Esophagus muscularis mucosa (tissue), 4 donors: ENCODE measurements around the gene SYVN1. TPM values are rescaled to one million over a fixed set of nuclear protein-coding genes. Genes with fewer than 3 reads are reported as not detected.
"Not testable (repeated sequence)": the region's sequence is repeated elsewhere in the genome, so short reads cannot be mapped to it uniquely, and the experiment has no call there.

Experiments used
- DNase-seq: peaks from one replicate; pipeline ENCODE4 v3.0.0-alpha.2; 2017; ENCODE audit errors: extremely low spot score
- H3K27ac ChIP-seq, 4 donors: fragments of 200-600 bp; sonication (generic); replicated peaks in 1 of 4; 1 replicate in 3 of 4; 2 replicates in 1 of 4; pipeline ENCODE4 v1.5.1; 2016 to 2019; ENCODE audit warnings: mild to moderate bottlenecking in 1 of 4
- H3K27me3 ChIP-seq, 4 donors: fragments of 200-600 bp; sonication (generic); one replicate each; pipeline versions ENCODE4 v1.5.1 to v1.6.0; 2016 to 2019
- H3K36me3 ChIP-seq, 4 donors: fragments of 200-600 bp; sonication (generic); one replicate each; pipeline ENCODE4 v1.5.1; 2016 to 2019
- H3K4me1 ChIP-seq, 4 donors: fragments of 200-600 bp; sonication (generic); one replicate each; pipeline ENCODE4 v1.5.1; 2016 to 2019
- H3K4me3 ChIP-seq, 4 donors: fragments of 200-600 bp; sonication (generic); 1 replicate in 2 of 4; 2 replicates in 2 of 4; pipeline ENCODE4 v1.5.1; 2016 to 2019; ENCODE audit warnings: mild to moderate bottlenecking in 4 of 4, moderate library complexity in 1 of 4
- H3K9me3 ChIP-seq, 4 donors: fragments of 200-600 bp; sonication (generic); 1 replicate in 3 of 4; 2 replicates in 1 of 4; pipeline ENCODE4 v1.5.1; 2016 to 2019
- EP300 ChIP-seq: sonication (generic); formaldehyde crosslinking; IDR thresholded peaks from one replicate; pipeline ENCODE4 v1.6.1; 2017; ENCODE audit warnings: antibody characterized with exemption
- POLR2A ChIP-seq: fragments of 450-650 bp; IDR thresholded peaks from one replicate; pipeline ENCODE4 v1.6.1; 2017; ENCODE audit warnings: antibody characterized with exemption, moderate library complexity, mild to moderate bottlenecking, low read depth
- POLR2AphosphoS5 ChIP-seq, 2 donors: sonication (generic); formaldehyde crosslinking; IDR thresholded peaks; one replicate each; pipeline ENCODE4 v1.6.1; 2017; ENCODE audit warnings: antibody characterized with exemption in 2 of 2
- WGBS: methylation state at CpG from one replicate; pipeline ENCODE4 v1.1.5; 2018; 5-methylcytosine and 5-hydroxymethylcytosine counted together
- intact Hi-C: fragments of 100-400 bp; cut with DNase I; formaldehyde crosslinking; loops from one replicate; pipeline ENCODE4 v1.15.1; 2023
- total RNA-seq, 4 donors: library from RNA; depleted of rRNA; stranded (reverse); fragments of >200 nt; gene quantifications; one replicate each; pipeline versions ENCODE4 v1.1.0 to v1.2.1, GENCODE V29; 2016
- TF ChIP-seq, protein P1 (sequence below), 3 experiments: fragments of 200-600 bp in 2 of 3; fragments of 450-650 bp in 1 of 3; sonication (generic) in 2 of 3; IDR thresholded peaks; one replicate each; pipeline ENCODE4 v1.5.1; 2017 to 2019; ENCODE audit warnings: antibody characterized with exemption in 3 of 3, mild to moderate bottlenecking in 2 of 3, moderate library complexity in 1 of 3

Gene SYVN1
- total RNA-seq, 4 donors from 2014 or later = 24.1 to 39.5 (median 27.5) TPM

DNA sequence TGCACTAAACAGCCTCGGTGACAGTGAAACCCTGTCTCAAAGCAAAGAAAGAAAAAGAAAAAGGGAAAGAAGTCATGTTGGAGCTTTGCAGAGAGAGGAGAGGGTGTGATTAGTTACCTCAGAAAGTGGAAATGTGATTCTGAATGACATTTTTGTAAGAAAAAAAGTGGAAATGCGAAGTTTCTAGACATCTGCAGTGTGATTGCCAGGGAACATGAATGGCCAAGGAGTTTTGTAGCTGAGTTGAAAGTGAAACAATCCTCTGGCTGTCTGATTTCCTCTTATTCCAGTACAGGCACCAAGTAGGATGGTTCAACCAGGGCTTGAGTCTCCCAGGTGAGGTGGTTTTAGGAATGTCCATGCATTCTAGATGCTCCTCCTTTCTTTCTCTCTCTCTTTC is 17.8 kb upstream of the SYVN1 start:
- no peak for TF ChIP-seq EP300
- no peak for TF ChIP-seq POLR2AphosphoS5 (IDR thresholded peaks at IDR 0.05)
- no peak for TF ChIP-seq POLR2A
- TF ChIP-seq, protein P1, sequence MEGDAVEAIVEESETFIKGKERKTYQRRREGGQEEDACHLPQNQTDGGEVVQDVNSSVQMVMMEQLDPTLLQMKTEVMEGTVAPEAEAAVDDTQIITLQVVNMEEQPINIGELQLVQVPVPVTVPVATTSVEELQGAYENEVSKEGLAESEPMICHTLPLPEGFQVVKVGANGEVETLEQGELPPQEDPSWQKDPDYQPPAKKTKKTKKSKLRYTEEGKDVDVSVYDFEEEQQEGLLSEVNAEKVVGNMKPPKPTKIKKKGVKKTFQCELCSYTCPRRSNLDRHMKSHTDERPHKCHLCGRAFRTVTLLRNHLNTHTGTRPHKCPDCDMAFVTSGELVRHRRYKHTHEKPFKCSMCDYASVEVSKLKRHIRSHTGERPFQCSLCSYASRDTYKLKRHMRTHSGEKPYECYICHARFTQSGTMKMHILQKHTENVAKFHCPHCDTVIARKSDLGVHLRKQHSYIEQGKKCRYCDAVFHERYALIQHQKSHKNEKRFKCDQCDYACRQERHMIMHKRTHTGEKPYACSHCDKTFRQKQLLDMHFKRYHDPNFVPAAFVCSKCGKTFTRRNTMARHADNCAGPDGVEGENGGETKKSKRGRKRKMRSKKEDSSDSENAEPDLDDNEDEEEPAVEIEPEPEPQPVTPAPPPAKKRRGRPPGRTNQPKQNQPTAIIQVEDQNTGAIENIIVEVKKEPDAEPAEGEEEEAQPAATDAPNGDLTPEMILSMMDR (IDR thresholded peaks at IDR 0.05) = no peak
- DNase-seq = no peak
- intact Hi-C loops = no loop called here
- H3K36me3 ChIP-seq = no peaks in the 10 kb centered on the region
- H3K4me1 ChIP-seq = peaks cover 4 to 13% (median 10%) of the 10 kb centered on the region in 4 donors
- 64% methylated on average over 2 of the region's 2 CpGs for WGBS
- no peak overlapping the region for H3K27ac ChIP-seq
- H3K9me3 ChIP-seq = no peaks in the 10 kb centered on the region
- no peaks in the 10 kb centered on the region for H3K27me3 ChIP-seq
- H3K4me3 ChIP-seq = no peak overlapping the region

DNA sequence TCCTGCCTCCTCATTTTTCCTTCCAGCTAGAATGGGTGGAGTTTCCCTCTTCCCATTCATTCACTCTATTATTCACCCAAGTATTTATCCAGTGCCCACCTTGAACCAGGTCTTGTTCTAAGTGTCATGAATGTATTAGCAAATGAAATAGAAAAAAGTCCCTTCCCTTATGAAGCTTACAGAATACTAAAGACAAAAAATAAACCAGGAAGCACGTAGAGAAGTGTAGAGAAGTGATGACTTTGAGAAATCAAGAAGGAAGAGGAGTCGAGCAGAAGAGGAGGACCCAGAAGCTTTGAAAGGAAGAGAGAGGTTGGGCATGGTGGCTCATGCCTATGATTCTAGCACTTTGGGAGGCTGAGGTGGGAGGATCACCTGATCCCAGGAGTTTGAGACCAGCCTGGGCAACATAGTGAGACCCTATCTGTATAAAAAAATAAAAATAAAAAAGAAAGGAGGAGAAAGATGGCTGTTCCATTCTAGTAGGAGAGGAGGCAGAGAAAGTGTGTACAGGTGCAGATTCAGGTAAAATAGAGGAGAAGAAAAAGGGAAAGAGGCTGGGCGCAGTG is 17.1 kb upstream of the SYVN1 start:
- no peak overlapping the region for H3K4me3 ChIP-seq
- intact Hi-C loops = no loop called here
- 64% methylated on average over 3 of the region's 3 CpGs for WGBS
- TF ChIP-seq POLR2AphosphoS5 (IDR thresholded peaks at IDR 0.05) = no peak
- TF ChIP-seq, protein P1 (IDR thresholded peaks at IDR 0.05) = no peak
- no peak for TF ChIP-seq EP300
- TF ChIP-seq POLR2A = no peak
- no peaks in the 10 kb centered on the region for H3K9me3 ChIP-seq
- no peaks in the 10 kb centered on the region for H3K36me3 ChIP-seq
- peaks cover 4 to 13% (median 10%) of the 10 kb centered on the region in 4 donors for H3K4me1 ChIP-seq
- DNase-seq = no peak
- no peaks in the 10 kb centered on the region for H3K27me3 ChIP-seq
- H3K27ac ChIP-seq = peak overlapping the region in 3 of 4 donors; percentile 36 to 54 (median 47)

DNA sequence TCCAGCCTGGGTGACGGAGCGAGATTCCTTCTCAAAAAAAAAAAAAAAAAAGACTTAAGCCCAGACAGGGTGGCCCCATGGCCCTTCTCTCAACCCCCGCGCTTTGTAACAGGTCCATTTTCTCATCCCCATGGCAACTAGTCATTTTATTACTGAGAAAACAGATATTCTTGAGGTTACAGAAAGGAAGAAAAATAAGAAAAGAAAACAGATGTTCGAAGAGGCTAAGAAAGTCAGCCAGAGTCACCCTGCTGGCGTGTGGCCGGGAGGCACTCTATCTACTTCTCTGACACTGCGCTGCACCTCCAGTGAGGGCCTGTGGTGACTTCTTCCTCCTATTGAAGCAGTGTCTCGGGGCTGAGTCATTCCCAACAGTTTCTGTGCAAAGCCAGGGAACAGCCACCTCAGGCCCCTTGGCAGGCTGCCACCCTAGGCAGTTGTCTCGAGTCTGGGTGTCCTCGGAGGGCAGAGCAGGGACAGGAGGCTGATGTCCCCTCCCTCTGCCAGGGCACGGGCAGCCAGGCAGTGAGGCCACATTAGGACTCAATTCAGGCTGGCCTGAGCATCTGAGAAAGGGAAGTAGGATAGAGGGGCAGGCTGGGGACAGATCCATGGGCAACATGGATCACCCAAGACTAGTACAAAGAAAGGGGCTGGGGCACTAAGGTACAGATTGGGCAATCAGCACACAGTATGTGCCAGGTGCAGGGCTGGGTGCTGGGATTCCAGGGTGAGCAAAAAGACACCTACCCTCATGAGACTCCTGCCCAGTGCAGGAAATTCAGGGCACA is 16.4 kb upstream of the SYVN1 start:
- intact Hi-C loops = no loop called here
- peak; percentile 93 for DNase-seq
- H3K4me1 ChIP-seq = peaks cover 4 to 13% (median 10%) of the 10 kb centered on the region in 4 donors
- H3K36me3 ChIP-seq = no peaks in the 10 kb centered on the region
- no peak overlapping the region for H3K4me3 ChIP-seq
- 38% methylated on average over 10 of the region's 12 CpGs for WGBS
- TF ChIP-seq POLR2AphosphoS5 (IDR thresholded peaks at IDR 0.05) (peak in 1 of 2 donors; percentile 25), POLR2A (no peak), EP300 (no peak)
- TF ChIP-seq, protein P1 (IDR thresholded peaks at IDR 0.05) = no peak
- H3K27ac ChIP-seq = peak overlapping the region; percentile 36 to 54 (median 50)
- H3K27me3 ChIP-seq = no peaks in the 10 kb centered on the region
- no peaks in the 10 kb centered on the region for H3K9me3 ChIP-seq

DNA sequence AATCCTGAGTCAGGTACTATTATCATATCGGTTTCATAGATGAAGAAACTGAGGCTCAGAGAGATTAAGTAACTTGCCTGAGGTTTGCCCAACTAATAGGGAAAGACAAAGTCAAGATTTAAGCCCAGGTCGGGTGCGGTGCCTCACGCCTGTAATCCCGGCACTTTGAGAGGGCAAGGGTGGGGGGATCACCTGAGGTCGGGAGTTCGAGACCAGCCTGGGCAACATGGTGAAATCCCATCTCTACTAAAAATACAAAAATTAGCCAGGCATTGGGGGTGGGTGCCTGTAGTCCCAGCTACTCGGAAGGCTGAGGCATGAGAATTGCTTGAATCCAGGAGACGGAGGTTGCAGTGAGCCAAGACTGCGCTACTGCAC is 15.8 kb upstream of the SYVN1 start:
- intact Hi-C loops, H3K4me3 ChIP-seq, H3K36me3 ChIP-seq, H3K9me3 ChIP-seq, DNase-seq, H3K27me3 ChIP-seq: not testable (repeated sequence)
- 74% methylated on average over 10 of the region's 10 CpGs for WGBS
- peaks cover 4 to 13% (median 10%) of the 10 kb centered on the region in 4 donors for H3K4me1 ChIP-seq
- H3K27ac ChIP-seq = peak overlapping the region in 3 of 4 donors; percentile 36 to 54 (median 47)

DNA sequence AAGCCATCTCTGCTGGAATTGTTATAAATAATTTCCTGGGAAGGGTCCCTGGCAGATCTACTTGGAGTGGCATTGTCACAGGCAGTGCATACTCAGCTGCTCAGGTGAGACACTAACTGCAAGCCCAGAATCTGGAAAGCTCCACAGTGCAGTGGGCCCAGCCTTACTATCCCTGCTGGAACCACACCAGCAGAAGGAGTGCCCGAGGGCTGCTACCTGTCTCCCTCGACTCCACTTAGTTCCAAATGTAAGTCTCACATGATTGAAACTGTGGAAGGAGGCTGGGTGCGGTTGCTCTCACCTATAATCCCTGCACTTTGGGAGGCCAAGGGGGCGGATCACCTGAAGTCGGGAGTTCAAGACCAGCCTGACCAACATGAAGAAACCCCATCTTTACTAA is 14.3 kb upstream of the SYVN1 start:
- Histone ChIP-seq H3K9me3 (no peaks in the 10 kb centered on the region), H3K4me3 (no peak overlapping the region), H3K27me3 (no peaks in the 10 kb centered on the region), H3K4me1 (peaks cover 4 to 13% (median 10%) of the 10 kb centered on the region in 4 donors), H3K36me3 (no peaks in the 10 kb centered on the region), H3K27ac (no peak overlapping the region)
- 86% methylated on average over 3 of the region's 5 CpGs for WGBS
- intact Hi-C loops = no loop called here
- TF ChIP-seq, protein P1 (IDR thresholded peaks at IDR 0.05) = no peak
- TF ChIP-seq POLR2A (no peak), POLR2AphosphoS5 (IDR thresholded peaks at IDR 0.05) (no peak), EP300 (no peak)
- DNase-seq = no peak
